GM21360 (cell line): Measurements from ENCODE around the gene N4BP2L2.

Source experiments
- ATAC-seq: cut with Tn5 transposase; IDR thresholded peaks from one replicate; pipeline ENCODE4 v1.9.1; 2021; ENCODE audit warnings: mild to moderate bottlenecking, moderate library complexity; ENCODE audit not compliant: unreplicated experiment

N4BP2L2 gene

GRCh38 chr13:32383836-32384618 lies 154.6 kb downstream of the N4BP2L2 start:
- ATAC-seq = no peak
